Endodermal cell (in vitro differentiated cells): ENCODE measurements around the gene INSL3. TPM values are rescaled to one million over a fixed set of nuclear protein-coding genes. Genes with fewer than 3 reads are reported as not detected.

Experiments
- DNase-seq: peaks from one replicate; pipeline ENCODE4 v3.0.0-alpha.2; 2017
- H3K27ac ChIP-seq: 2 replicates; pipeline ENCODE4 v1.5.1; 2013; ENCODE audit warnings: mild to moderate bottlenecking, low read depth, low read length, moderate library complexity
- H3K27me3 ChIP-seq: 2 replicates; pipeline ENCODE4 v1.6.1; 2013; ENCODE audit warnings: mild to moderate bottlenecking, low read length, moderate library complexity; ENCODE audit not compliant: insufficient read depth, control insufficient read depth, poor library complexity, severe bottlenecking
- H3K36me3 ChIP-seq: 2 replicates; pipeline ENCODE4 v1.7.0; 2013; ENCODE audit warnings: mild to moderate bottlenecking, low read length, moderate library complexity; ENCODE audit not compliant: control insufficient read depth, insufficient read depth
- H3K4me1 ChIP-seq: one replicate; pipeline ENCODE4 v1.7.0; 2013; ENCODE audit warnings: low read length; ENCODE audit not compliant: control insufficient read depth, insufficient read depth
- H3K4me3 ChIP-seq: 2 replicates; pipeline ENCODE4 v1.5.1; 2013; ENCODE audit warnings: mild to moderate bottlenecking, low read length, moderate library complexity
- H3K9ac ChIP-seq: 2 replicates; pipeline ENCODE4 v1.6.1; 2013; ENCODE audit warnings: mild to moderate bottlenecking, low read length, moderate library complexity; ENCODE audit not compliant: poor library complexity, severe bottlenecking; ENCODE audit errors: extremely low read depth
- H3K9me3 ChIP-seq: 2 replicates; pipeline ENCODE4 v1.6.1; 2013; ENCODE audit warnings: mild to moderate bottlenecking, low read length, moderate library complexity; ENCODE audit not compliant: control insufficient read depth
- H3K27ac Mint-ChIP-seq: 2 replicates; pipeline ENCODE4 v1.8.0; 2020; ENCODE audit warnings: mixed read lengths
- H3K27me3 Mint-ChIP-seq: 2 replicates; pipeline ENCODE4 v1.8.0; 2021; ENCODE audit warnings: mild to moderate bottlenecking, mixed read lengths; ENCODE audit not compliant: insufficient read depth
- H3K36me3 Mint-ChIP-seq: 2 replicates; pipeline ENCODE4 v1.8.0; 2020; ENCODE audit warnings: low read depth, mixed read lengths
- H3K4me1 Mint-ChIP-seq: 2 replicates; pipeline ENCODE4 v1.8.0; 2020; ENCODE audit warnings: mixed read lengths
- H3K4me3 Mint-ChIP-seq: 2 replicates; pipeline ENCODE4 v1.8.0; 2020; ENCODE audit warnings: mild to moderate bottlenecking, moderate library complexity, mixed read lengths
- H3K9me3 Mint-ChIP-seq: 2 replicates; pipeline ENCODE4 v1.8.0; 2020; ENCODE audit warnings: mild to moderate bottlenecking, mixed read lengths
- CTCF ChIP-seq: fragments of 200-600 bp; sonication (generic); conservative IDR thresholded peaks from 2 replicates; pipeline ENCODE4 v1.5.0; 2021; ENCODE audit warnings: antibody characterized with exemption, mild to moderate bottlenecking
- WGBS, 2 experiments: methylation state at CpG; one replicate each; pipeline versions ENCODE4 v1.1.5 to v1.1.7; 2013; ENCODE audit warnings: missing lambda C conversion rate in 2 of 2, mixed read lengths in 1 of 2; ENCODE audit not compliant: insufficient coverage in 1 of 2, insufficient read length in 1 of 2; 5-methylcytosine and 5-hydroxymethylcytosine counted together
- total RNA-seq, 2 donors: library from RNA; stranded (reverse); fragmentation: NEBNext Ultra II Directional in 1 of 2; extraction: Animal tissue kit (Norgen Biotek cat#: 25700) in 1 of 2; gene quantifications; 2 replicates in 1 of 2; 3 replicates in 1 of 2; pipeline ENCODE4 v1.2.1, GENCODE V29; 2021

INSL3 gene
- total RNA-seq, 2 donors from 2014 or later: 0.80 TPM; not detected in 1

DNA sequence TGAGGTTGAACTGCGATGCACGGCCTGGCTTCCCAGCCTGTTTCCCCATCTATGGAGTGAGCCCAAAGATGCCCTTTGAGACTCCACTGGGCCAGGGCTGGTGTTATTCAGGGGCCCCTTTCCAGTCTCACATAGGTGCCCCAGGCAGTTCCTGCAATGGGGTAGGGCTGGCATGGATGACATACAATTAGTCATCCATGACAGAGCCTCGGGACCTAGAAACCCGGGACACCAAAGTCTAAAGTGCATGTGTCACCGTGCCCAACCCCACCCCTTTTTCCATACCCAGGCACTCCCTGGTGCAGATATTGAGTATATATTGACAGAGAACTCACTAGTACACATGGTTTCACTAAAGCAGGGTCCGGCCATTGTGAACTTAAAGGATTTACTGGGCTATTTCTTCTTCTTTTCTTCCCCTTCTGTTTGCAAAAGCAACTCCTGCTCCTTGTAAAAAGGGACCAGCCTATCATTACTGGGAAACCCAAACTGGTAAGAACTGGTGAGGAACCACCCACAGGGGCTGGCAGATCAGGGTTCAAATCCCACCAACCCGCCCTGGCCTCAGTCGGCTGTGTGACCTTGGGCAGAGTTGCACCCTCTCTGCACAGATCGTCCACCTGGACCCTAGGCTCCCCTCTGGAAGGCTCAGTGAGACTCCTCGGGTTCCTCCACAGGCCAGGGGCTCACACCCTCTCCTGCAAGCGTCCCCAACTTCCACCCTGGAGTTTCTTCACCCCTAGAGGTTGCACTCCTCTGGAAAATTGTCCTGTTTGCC is 23.7 kb downstream of the INSL3 start:
- DNase-seq: no peak
- WGBS, 2 experiments: 76 to 87% methylated on average over 11 of the region's 11 CpGs
- Histone ChIP-seq H3K27ac (no peak overlapping the region), H3K4me3 (no peak overlapping the region), H3K4me1 (no peaks in the 10 kb centered on the region), H3K9ac (no peak overlapping the region), H3K36me3 (no peaks in the 10 kb centered on the region), H3K9me3 (no peaks in the 10 kb centered on the region), H3K27me3 (peaks cover 23% of the 10 kb centered on the region)
- no peak for TF ChIP-seq CTCF
- Mint-ChIP-seq H3K27ac (no peak overlapping the region), H3K36me3 (no peaks in the 10 kb centered on the region), H3K27me3 (peaks cover 35% of the 10 kb centered on the region), H3K9me3 (no peaks in the 10 kb centered on the region), H3K4me3 (no peak overlapping the region), H3K4me1 (no peaks in the 10 kb centered on the region)

GRCh38 chr19:17796838-17797423 is 24.4 kb downstream of the INSL3 start:
- Histone ChIP-seq H3K9ac (no peak overlapping the region), H3K4me3 (no peak overlapping the region), H3K9me3 (no peaks in the 10 kb centered on the region), H3K4me1 (no peaks in the 10 kb centered on the region), H3K27ac (no peak overlapping the region), H3K27me3 (peaks cover 23% of the 10 kb centered on the region), H3K36me3 (no peaks in the 10 kb centered on the region)
- Mint-ChIP-seq H3K27ac (no peak overlapping the region), H3K4me1 (no peaks in the 10 kb centered on the region), H3K4me3 (no peak overlapping the region), H3K27me3 (peaks cover 31% of the 10 kb centered on the region), H3K9me3 (no peaks in the 10 kb centered on the region), H3K36me3 (no peaks in the 10 kb centered on the region)
- no peak for TF ChIP-seq CTCF
- DNase-seq: no peak
- WGBS, 2 experiments: 88 to 100% methylated on average over 1 of the region's 1 CpG

DNA sequence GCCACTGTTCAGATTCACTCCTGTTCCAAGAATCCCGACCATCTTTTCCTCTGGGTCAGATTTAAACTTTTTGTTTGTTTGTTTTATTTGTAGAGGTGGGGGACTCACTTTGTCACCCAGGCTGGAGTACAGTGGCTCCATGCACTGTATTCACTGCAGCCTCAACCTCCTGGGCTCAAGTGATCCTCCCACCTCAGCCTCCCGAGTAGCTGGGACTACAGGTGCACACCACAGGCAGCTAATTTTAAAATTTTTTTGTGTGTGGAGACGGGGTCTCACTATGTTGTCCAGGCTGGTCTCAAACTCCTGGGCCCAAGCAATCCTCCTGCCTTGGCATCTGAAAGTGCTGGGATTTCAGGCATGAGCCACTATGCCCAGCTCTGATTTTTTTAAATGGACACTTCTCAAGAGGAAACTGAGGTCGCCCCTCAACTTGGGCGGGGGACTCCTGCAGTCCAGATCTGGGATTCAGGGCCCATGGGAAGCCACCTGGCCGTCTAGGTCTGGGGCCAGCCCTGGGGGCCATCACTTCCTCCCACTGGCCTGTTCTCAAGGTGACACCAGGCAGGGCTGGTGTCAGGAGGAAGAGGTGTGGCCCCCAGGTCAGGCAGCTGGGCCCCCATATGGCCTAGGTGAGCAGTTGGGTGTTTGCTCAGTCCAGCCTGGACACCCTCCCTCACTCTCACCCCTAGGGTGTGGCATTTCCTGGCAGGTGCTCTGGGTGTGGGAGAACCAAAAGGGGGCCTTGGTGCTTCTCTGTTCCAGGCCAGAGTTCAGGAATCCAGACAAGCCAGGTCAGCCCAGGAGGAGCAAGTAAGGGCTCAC is 25.1 kb downstream of the INSL3 start:
- Histone ChIP-seq H3K4me1 (no peaks in the 10 kb centered on the region), H3K9me3 (no peaks in the 10 kb centered on the region), H3K4me3 (no peak overlapping the region), H3K27ac (no peak overlapping the region), H3K9ac (no peak overlapping the region), H3K27me3 (peaks cover 23% of the 10 kb centered on the region), H3K36me3 (no peaks in the 10 kb centered on the region)
- Mint-ChIP-seq H3K4me3 (peak overlapping the region; percentile 64), H3K27me3 (peaks cover 31% of the 10 kb centered on the region), H3K27ac (no peak overlapping the region), H3K4me1 (no peaks in the 10 kb centered on the region), H3K9me3 (no peaks in the 10 kb centered on the region), H3K36me3 (no peaks in the 10 kb centered on the region)
- 88 to 95% methylated on average over 4 to 5 of the region's 6 CpGs for WGBS, 2 experiments
- DNase-seq: no peak
- no peak for TF ChIP-seq CTCF
